Spleen (tissue), 11 donors: ENCODE measurements around the gene MBOAT2. TPM values are rescaled to one million over a fixed set of nuclear protein-coding genes. Genes with fewer than 3 reads are reported as not detected.

Experiments
- DNase-seq: peaks from one replicate; pipeline ENCODE4 v3.0.0-alpha.2; 2020
- H3K27ac ChIP-seq, 8 donors: fragments of 200-600 bp; sonication (generic) in 7 of 8; 1 replicate in 4 of 8; 2 replicates in 4 of 8; pipeline versions ENCODE4 v1.5.0 to v1.8.0; 2016 to 2021; ENCODE audit warnings: inconsistent platforms in 4 of 8, mild to moderate bottlenecking in 4 of 8, moderate library complexity in 1 of 8
- H3K27me3 ChIP-seq, 7 donors: fragments of 200-600 bp; sonication (generic) in 6 of 7; replicated peaks in 1 of 7; 1 replicate in 4 of 7; 2 replicates in 3 of 7; pipeline versions ENCODE4 v1.5.0 to v1.8.0; 2016 to 2021; ENCODE audit warnings: inconsistent platforms in 3 of 7, mild to moderate bottlenecking in 1 of 7
- H3K36me3 ChIP-seq, 6 donors: fragments of 200-600 bp; sonication (generic) in 5 of 6; 1 replicate in 4 of 6; 2 replicates in 2 of 6; pipeline versions ENCODE4 v1.5.0 to v1.8.0; 2016 to 2021; ENCODE audit warnings: inconsistent platforms in 2 of 6
- H3K4me1 ChIP-seq, 6 donors: fragments of 200-600 bp; sonication (generic) in 5 of 6; 1 replicate in 3 of 6; 2 replicates in 3 of 6; pipeline versions ENCODE4 v1.5.0 to v1.8.0; 2016 to 2021; ENCODE audit warnings: inconsistent platforms in 3 of 6
- H3K4me3 ChIP-seq, 8 donors: fragments of 200-600 bp; sonication (generic) in 7 of 8; 1 replicate in 4 of 8; 2 replicates in 4 of 8; pipeline versions ENCODE4 v1.5.0 to v1.8.0; 2016 to 2021; ENCODE audit warnings: inconsistent platforms in 4 of 8, mild to moderate bottlenecking in 4 of 8, moderate library complexity in 2 of 8
- H3K9me3 ChIP-seq, 8 donors: fragments of 200-600 bp; sonication (generic) in 7 of 8; 1 replicate in 4 of 8; 2 replicates in 4 of 8; pipeline versions ENCODE4 v1.5.0 to v1.8.0; 2016 to 2021; ENCODE audit warnings: inconsistent platforms in 4 of 8
- CTCF ChIP-seq, 11 experiments: fragments of 200-600 bp in 7 of 11; fragments of 450-650 bp in 4 of 11; sonication (generic) in 4 of 11; IDR thresholded peaks in 8 of 11; conservative IDR thresholded peaks in 3 of 11; 1 replicate in 7 of 11; 2 replicates in 4 of 11; pipeline versions ENCODE4 v1.4.0 to v1.8.0; 2016 to 2021; ENCODE audit warnings: antibody characterized with exemption in 11 of 11, inconsistent platforms in 4 of 11, mild to moderate bottlenecking in 1 of 11
- POLR2A ChIP-seq, 3 donors: fragments of 450-650 bp; IDR thresholded peaks; one replicate each; pipeline ENCODE4 v1.5.1; 2017; ENCODE audit warnings: antibody characterized with exemption in 3 of 3, mild to moderate bottlenecking in 1 of 3
- POLR2AphosphoS5 ChIP-seq, 3 donors: sonication (generic); formaldehyde crosslinking; IDR thresholded peaks; one replicate each; pipeline ENCODE4 v1.5.1; 2017; ENCODE audit warnings: antibody characterized with exemption in 3 of 3
- WGBS, 5 donors: extraction: QIAGEN DNeasy Blood & Tissue Kit in 3 of 5; methylation state at CpG; one replicate each; pipeline versions ENCODE4 v1.1.5 to v1.1.7; 2013 to 2018; 5-methylcytosine and 5-hydroxymethylcytosine counted together
- intact Hi-C: fragments of 100-400 bp; cut with DNase I; formaldehyde crosslinking; loops from one replicate; pipeline ENCODE4 v1.15.0; 2023; ENCODE audit warnings: low total_unique reads
- polyA plus RNA-seq, 3 donors: library from polyadenylated mRNA; stranded (reverse); fragments of 200-250 nt; gene quantifications; one replicate each; pipeline ENCODE4 v1.2.1, GENCODE V29; 2013
- total RNA-seq, 7 donors: library from RNA; depleted of rRNA in 3 of 7; stranded (reverse); fragments of >200 nt in 3 of 7; fragmentation: NEBNext Ultra II Directional in 4 of 7; extraction: Animal tissue kit (Norgen Biotek cat#: 25700) in 4 of 7; gene quantifications; one replicate each; pipeline versions ENCODE4 v1.1.0 to v1.2.1, GENCODE V29; 2016 to 2021
- donor health status: healthy with polysubstance abuse.
- donor health status: DM: no; HTN: no; CAD: no; lungs with moderate emphysema.
- donor health status: DM: no; HTN: no; CAD: no.
- donor health status: Bipolar disorder and iron deficiency.
- donor health status: healthy.
- donor health status: DM: no; HTN: no; CAD: no.
- donor health status: DM: yes; HTN: yes; CAD: no.

The MBOAT2 gene
- total and polyA plus RNA-seq, 10 donors = 1.9 to 44.1 (median 18.3) TPM

- 81 to 93% (median 86%) methylated on average over 19 of the region's 19 CpGs for WGBS, 5 donors
- peaks cover 0 to 6% (median 0%) of the 10 kb centered on the region in 6 donors for H3K36me3 ChIP-seq
- H3K9me3 ChIP-seq = peaks cover 0 to 13% (median 9%) of the 10 kb centered on the region in 8 donors
- peak overlapping the region in 3 of 8 donors; percentile 12 to 86 (median 83) for H3K27ac ChIP-seq
- peaks cover 0 to 7% (median 0%) of the 10 kb centered on the region in 6 donors for H3K4me1 ChIP-seq
- H3K4me3 ChIP-seq = no peak overlapping the region
- TF ChIP-seq CTCF (IDR thresholded peaks at IDR 0.05 in 8 of 11, conservative IDR thresholded peaks at IDR 0.05 in 3 of 11) (no peak), POLR2AphosphoS5 (IDR thresholded peaks at IDR 0.05) (no peak), POLR2A (IDR thresholded peaks at IDR 0.05) (no peak)
- DNase-seq = no peak
- intact Hi-C loops = no loop called here
- H3K27me3 ChIP-seq = no peaks in the 10 kb centered on the region
These were observed 109.3 kb downstream of the MBOAT2 start for GRCh38 chr2:8893978-8894820.

- WGBS, 5 donors = 58 to 73% (median 67%) methylated on average over 1 of the region's 1 CpG
- peak overlapping the region in 3 of 8 donors; percentile 12 to 86 (median 83) for H3K27ac ChIP-seq
- peaks cover 0 to 7% (median 0%) of the 10 kb centered on the region in 6 donors for H3K4me1 ChIP-seq
- DNase-seq = no peak
- H3K36me3 ChIP-seq = peaks cover 0 to 6% (median 0%) of the 10 kb centered on the region in 6 donors
- H3K4me3 ChIP-seq = no peak overlapping the region
- intact Hi-C loops = no loop called here
- no peak for TF ChIP-seq POLR2AphosphoS5 (IDR thresholded peaks at IDR 0.05)
- TF ChIP-seq CTCF (IDR thresholded peaks at IDR 0.05 in 8 of 11, conservative IDR thresholded peaks at IDR 0.05 in 3 of 11) = no peak
- H3K9me3 ChIP-seq = peaks cover 0 to 13% (median 9%) of the 10 kb centered on the region in 8 donors
- no peaks in the 10 kb centered on the region for H3K27me3 ChIP-seq
These were observed 110.0 kb downstream of the MBOAT2 start for GRCh38 chr2:8893474-8893873.

- Histone ChIP-seq H3K9me3 (peaks cover 0 to 13% (median 9%) of the 10 kb centered on the region in 8 donors), H3K36me3 (peaks cover 0 to 6% (median 0%) of the 10 kb centered on the region in 6 donors), H3K4me1 (peaks cover 0 to 7% (median 0%) of the 10 kb centered on the region in 6 donors), H3K27ac (no peak overlapping the region), H3K27me3 (no peaks in the 10 kb centered on the region), H3K4me3 (no peak overlapping the region)
- WGBS, 5 donors = 89 to 99% (median 94%) methylated on average over 2 of the region's 2 CpGs
- no peak for DNase-seq
- TF ChIP-seq POLR2AphosphoS5 (IDR thresholded peaks at IDR 0.05) (no peak), CTCF (IDR thresholded peaks at IDR 0.05 in 8 of 11, conservative IDR thresholded peaks at IDR 0.05 in 3 of 11) (no peak), POLR2A (IDR thresholded peaks at IDR 0.05) (no peak)
- intact Hi-C loops = no loop called here
These were observed 111.4 kb downstream of the MBOAT2 start for GRCh38 chr2:8892111-8892510.

- Histone ChIP-seq H3K27me3 (no peaks in the 10 kb centered on the region), H3K27ac (no peak overlapping the region), H3K9me3 (peaks cover 0 to 4% (median under 1%) of the 10 kb centered on the region in 8 donors), H3K4me3 (no peak overlapping the region), H3K4me1 (peaks cover 0 to 7% (median 0%) of the 10 kb centered on the region in 6 donors), H3K36me3 (no peaks in the 10 kb centered on the region)
- WGBS, 5 donors = 90 to 96% (median 92%) methylated on average over 7 of the region's 7 CpGs
- no peak for DNase-seq
- intact Hi-C loops = no loop called here
- no peak for TF ChIP-seq POLR2A (IDR thresholded peaks at IDR 0.05)
These were observed 113.5 kb downstream of the MBOAT2 start for GRCh38 chr2:8889978-8890377.
